Stomach (tissue), 4 donors: ENCODE results near the gene EIF3L.

Experiments used
- CTCF ChIP-seq, 7 experiments: fragments of 450-650 bp in 4 of 7; fragments of 200-600 bp in 3 of 7; sonication (generic) in 3 of 7; IDR thresholded peaks; one replicate each; pipeline ENCODE4 v1.5.1; 2016 to 2019; ENCODE audit warnings: antibody characterized with exemption in 7 of 7, control low read depth in 2 of 7, mild to moderate bottlenecking in 1 of 7
- POLR2A ChIP-seq, 4 donors: fragments of 450-650 bp; IDR thresholded peaks; one replicate each; pipeline ENCODE4 v1.6.1; 2016; ENCODE audit warnings: antibody characterized with exemption in 4 of 4, control low read depth in 2 of 4, mild to moderate bottlenecking in 1 of 4, moderate library complexity in 1 of 4
- POLR2AphosphoS5 ChIP-seq, 3 donors: sonication (generic); formaldehyde crosslinking; IDR thresholded peaks; one replicate each; pipeline ENCODE4 v1.6.1; 2016; ENCODE audit warnings: antibody characterized with exemption in 3 of 3

DNA sequence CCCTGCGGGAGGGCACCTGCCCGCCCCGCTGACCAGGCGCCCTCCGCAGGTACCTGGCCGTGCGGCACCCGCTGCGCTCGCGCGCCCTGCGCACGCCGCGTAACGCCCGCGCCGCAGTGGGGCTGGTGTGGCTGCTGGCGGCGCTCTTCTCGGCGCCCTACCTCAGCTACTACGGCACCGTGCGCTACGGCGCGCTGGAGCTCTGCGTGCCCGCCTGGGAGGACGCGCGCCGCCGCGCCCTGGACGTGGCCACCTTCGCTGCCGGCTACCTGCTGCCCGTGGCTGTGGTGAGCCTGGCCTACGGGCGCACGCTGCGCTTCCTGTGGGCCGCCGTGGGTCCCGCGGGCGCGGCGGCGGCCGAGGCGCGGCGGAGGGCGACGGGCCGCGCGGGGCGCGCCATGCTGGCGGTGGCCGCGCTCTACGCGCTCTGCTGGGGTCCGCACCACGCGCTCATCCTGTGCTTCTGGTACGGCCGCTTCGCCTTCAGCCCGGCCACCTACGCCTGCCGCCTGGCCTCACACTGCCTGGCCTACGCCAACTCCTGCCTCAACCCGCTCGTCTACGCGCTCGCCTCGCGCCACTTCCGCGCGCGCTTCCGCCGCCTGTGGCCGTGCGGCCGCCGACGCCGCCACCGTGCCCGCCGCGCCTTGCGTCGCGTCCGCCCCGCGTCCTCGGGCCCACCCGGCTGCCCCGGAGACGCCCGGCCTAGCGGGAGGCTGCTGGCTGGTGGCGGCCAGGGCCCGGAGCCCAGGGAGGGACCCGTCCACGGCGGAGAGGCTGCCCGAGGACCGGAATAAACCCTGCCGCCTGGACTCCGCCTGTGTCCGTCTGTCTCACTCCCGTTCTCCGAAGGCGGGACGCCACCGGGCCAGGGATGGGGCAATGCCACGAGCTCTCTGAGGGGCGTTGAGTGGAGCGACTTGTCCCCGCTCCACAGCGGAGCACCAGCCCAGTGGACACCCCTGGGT is 24.3 kb upstream of the EIF3L start:
- TF ChIP-seq CTCF (IDR thresholded peaks at IDR 0.05) (no peak), POLR2AphosphoS5 (IDR thresholded peaks at IDR 0.05) (no peak), POLR2A (IDR thresholded peaks at IDR 0.05) (no peak)
